HepG2 (cell line): ENCODE results near the gene PNLIPRP2.

ENCODE experiments used
- BCL3 ChIP-seq: sonication (generic); formaldehyde crosslinking; IDR thresholded peaks from 2 replicates; pipeline ENCODE4 v1.5.1; 2020; ENCODE audit warnings: mild to moderate bottlenecking, missing genetic modification reagents, moderate library complexity
- CTCF ChIP-seq: sonication (generic); formaldehyde crosslinking; IDR thresholded peaks from 2 replicates; pipeline ENCODE4 v1.5.0; 2020; ENCODE audit warnings: mild to moderate bottlenecking, missing genetic modification reagents, moderate library complexity
- HDAC2 ChIP-seq: sonication (generic); formaldehyde crosslinking; IDR thresholded peaks from 2 replicates; pipeline ENCODE4 v1.4.0; 2020; ENCODE audit warnings: missing genetic modification reagents
- MEIS1 ChIP-seq: sonication (generic); formaldehyde crosslinking; IDR thresholded peaks from 2 replicates; pipeline ENCODE4 v1.9.0; 2021; ENCODE audit warnings: mild to moderate bottlenecking, missing genetic modification reagents, moderate library complexity, borderline replicate concordance
- NR2F6 ChIP-seq, 2 experiments: IDR thresholded peaks; 2 replicates each; pipeline ENCODE4 v1.6.1; 2016; ENCODE audit warnings: antibody characterized with exemption in 1 of 2, mild to moderate bottlenecking in 1 of 2
- RAD21 ChIP-seq: fragments of 450-650 bp; formaldehyde crosslinking; IDR thresholded peaks from 2 replicates; pipeline ENCODE4 v1.5.0; 2020; ENCODE audit warnings: mild to moderate bottlenecking
- RFX5 ChIP-seq: IDR thresholded peaks from 2 replicates; pipeline ENCODE4 v1.6.1; 2011; ENCODE audit warnings: low read depth, low read length, improper control_type of control experiment
- SUZ12 ChIP-seq: fragments of 150-350 bp; IDR thresholded peaks from 2 replicates; pipeline ENCODE4 v1.6.1; 2014; ENCODE audit warnings: low read depth, low read length
- TGIF2 ChIP-seq: IDR thresholded peaks from 2 replicates; pipeline ENCODE4 v1.6.1; 2016; ENCODE audit warnings: control low read depth, missing compliant biosample characterization
- TP53 ChIP-seq: sonication (generic); formaldehyde crosslinking; conservative IDR thresholded peaks from 2 replicates; pipeline ENCODE4 v1.4.0; 2020; ENCODE audit warnings: missing genetic modification reagents
- ZNF639 ChIP-seq: conservative IDR thresholded peaks from 2 replicates; pipeline ENCODE4 v1.6.1; 2018; ENCODE audit warnings: missing genetic modification reagents
- ZNF891 ChIP-seq: sonication (generic); formaldehyde crosslinking; IDR thresholded peaks from 2 replicates; pipeline ENCODE4 v1.5.0; 2020; ENCODE audit warnings: mild to moderate bottlenecking, missing genetic modification reagents

DNA sequence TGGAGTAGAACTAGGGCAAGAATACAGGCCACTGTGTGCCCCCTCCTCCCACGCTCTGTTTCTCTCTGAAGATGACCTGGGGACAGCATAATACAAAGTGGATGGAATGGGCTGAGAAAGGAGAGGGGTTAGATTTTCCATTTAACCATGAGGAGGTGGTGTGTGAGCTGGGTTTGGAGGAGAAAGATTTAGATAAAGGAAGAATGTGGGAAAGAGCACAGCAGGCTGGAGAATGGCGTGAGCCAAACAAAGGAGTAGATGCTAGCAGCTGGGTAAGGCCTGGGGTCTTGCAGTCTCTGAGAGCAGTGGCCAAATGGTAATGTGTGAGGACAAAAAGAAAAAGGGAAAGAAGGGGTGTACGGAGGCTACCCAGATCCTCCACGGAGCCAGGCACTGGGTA, 8.6 kb downstream of the PNLIPRP2 start:
- TF ChIP-seq NR2F6 (IDR thresholded peaks at IDR 0.05) (no peak), NR2F6 (CRISPR knock-in tag; IDR thresholded peaks at IDR 0.05) (no peak), CTCF (CRISPR knock-in tag) (no peak), SUZ12 (no peak), RAD21 (CRISPR knock-in tag) (no peak), ZNF891 (no peak), TGIF2 (CRISPR knock-in tag) (no peak), HDAC2 (CRISPR knock-in tag) (no peak), ZNF639 (CRISPR knock-in tag) (no peak), MEIS1 (CRISPR knock-in tag) (no peak), RFX5 (no peak), BCL3 (CRISPR knock-in tag) (no peak), TP53 (CRISPR knock-in tag) (no peak)
